ENCODE measurements around the gene CLMN. TPM values are rescaled to one million over a fixed set of nuclear protein-coding genes. Genes with fewer than 3 reads are reported as not detected.

The CLMN gene
- total and polyA plus RNA-seq, 2 of the 13 experiments (the other 11 are each of a cell fraction or from before 2014, with no cell fraction given), result 15.1 to 16.7 TPM

GRCh38 chr14:95361373-95362137, 41.8 kb upstream of the CLMN start (continued):
- TF ChIP-seq, protein P1, sequence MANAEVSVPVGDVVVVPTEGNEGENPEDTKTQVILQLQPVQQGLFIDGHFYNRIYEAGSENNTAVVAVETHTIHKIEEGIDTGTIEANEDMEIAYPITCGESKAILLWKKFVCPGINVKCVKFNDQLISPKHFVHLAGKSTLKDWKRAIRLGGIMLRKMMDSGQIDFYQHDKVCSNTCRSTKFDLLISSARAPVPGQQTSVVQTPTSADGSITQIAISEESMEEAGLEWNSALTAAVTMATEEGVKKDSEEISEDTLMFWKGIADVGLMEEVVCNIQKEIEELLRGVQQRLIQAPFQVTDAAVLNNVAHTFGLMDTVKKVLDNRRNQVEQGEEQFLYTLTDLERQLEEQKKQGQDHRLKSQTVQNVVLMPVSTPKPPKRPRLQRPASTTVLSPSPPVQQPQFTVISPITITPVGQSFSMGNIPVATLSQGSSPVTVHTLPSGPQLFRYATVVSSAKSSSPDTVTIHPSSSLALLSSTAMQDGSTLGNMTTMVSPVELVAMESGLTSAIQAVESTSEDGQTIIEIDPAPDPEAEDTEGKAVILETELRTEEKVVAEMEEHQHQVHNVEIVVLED (CRISPR knock-in tag; IDR thresholded peaks at IDR 0.05; ENCODE audit: borderline replicate concordance), result no peak
- TF ChIP-seq PATZ1 (CRISPR knock-in tag; IDR thresholded peaks at IDR 0.05) (peak; percentile 88), ZNF564 (CRISPR knock-in tag; IDR thresholded peaks at IDR 0.05) (no peak), HBP1 (CRISPR knock-in tag; IDR thresholded peaks at IDR 0.05; ENCODE audit: low read depth) (no peak)

DNA sequence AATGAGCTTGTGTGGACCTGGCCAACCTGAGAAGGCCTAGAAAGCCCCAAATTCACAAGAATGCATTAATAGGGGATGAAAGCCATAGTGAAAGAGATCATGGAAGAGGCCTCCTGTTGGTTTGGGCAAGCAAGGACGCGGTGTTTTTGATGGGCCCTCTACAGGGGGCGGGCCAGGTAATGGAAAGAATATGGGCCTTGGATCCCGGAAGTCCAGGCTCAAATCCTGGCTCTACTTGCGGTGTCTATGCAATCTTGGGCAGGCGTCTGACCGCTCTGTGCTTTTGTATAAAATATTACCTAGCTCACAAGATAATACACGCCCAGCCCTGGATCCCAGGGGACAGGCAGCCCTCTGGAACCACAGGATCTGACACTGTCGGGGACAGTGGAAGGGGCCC, 41.1 kb upstream of the CLMN start:
- FAIRE-seq, result no peak
- TF ChIP-seq NFE2L2 (IDR thresholded peaks at IDR 0.05; ENCODE audit: low read length) (no peak), ELF1 (CRISPR knock-in tag; IDR thresholded peaks at IDR 0.05) (0 out of 2 replicates have a peak, but pooled peaks have one; percentile 13), POLR2A (IDR thresholded peaks at IDR 0.05; ENCODE audit: insufficient read depth in 1 of 2, low read depth in 2 of 2, low read length in 2 of 2) (no peak), TBP (CRISPR knock-in tag; IDR thresholded peaks at IDR 0.05) (no peak), ZFP36L1 (CRISPR knock-in tag; IDR thresholded peaks at IDR 0.05) (no peak), ATF1 (CRISPR knock-in tag; IDR thresholded peaks at IDR 0.05) (no peak)
- DNase-seq (ENCODE audit: low spot score), result no peak
- no peaks in the 10 kb centered on the region for H4K20me1 ChIP-seq (ENCODE audit: insufficient read depth, low read length)
- intact Hi-C loops (cut with micrococcal nuclease; ENCODE audit: unreplicated experiment) (loop anchor here (10.0 kb wide), 1 partner anchor 246 kb away; no protein-coding TSS in a partner anchor), in situ Hi-C loops (cut with HindIII; ENCODE audit: extremely low pct_ligation_motif_present, low pct_unique_long_range_greater_than_20kb) (no loop called here)
- H3K27ac ChIP-seq (ENCODE audit: extremely low read length, insufficient read depth, low read length), result no peak overlapping the region
- H3K4me3 ChIP-seq (replicated peaks in 1 of 3; ENCODE audit: insufficient read depth in 1 of 3, low read depth in 2 of 3, low read length in 3 of 3), result no peak overlapping the region
- POLR2A ChIA-PET, result no interaction called here
- H3K36me3 ChIP-seq (replicated peaks in 1 of 2; ENCODE audit: control insufficient read depth in 1 of 2, insufficient read depth in 2 of 2, low read length in 2 of 2), result no peaks in the 10 kb centered on the region
- no peak overlapping the region for H3K4me2 ChIP-seq (ENCODE audit: low read depth, low read length)
- ATAC-seq, result no peak
- peaks cover 51% of the 10 kb centered on the region for H3K4me1 ChIP-seq (ENCODE audit: insufficient read depth, low read length)
- H3K79me2 ChIP-seq (ENCODE audit: insufficient read depth, low read length), result no peaks in the 10 kb centered on the region
- CTCF ChIA-PET (ENCODE audit: low intra/inter-chr PET ratio, low total read pairs), result interaction anchor here (1.6 kb wide), 1 partner anchor 131 kb away, joined by 4 read pairs; no protein-coding TSS in a partner anchor
- H2AFZ ChIP-seq (ENCODE audit: low read length), result no peak overlapping the region
- H3K9ac ChIP-seq (ENCODE audit: insufficient read depth, low read depth, low read length), result no peak overlapping the region
- no peaks in the 10 kb centered on the region for H3K27me3 ChIP-seq (ENCODE audit: control insufficient read depth in 1 of 2, insufficient read depth in 2 of 2, low read length in 2 of 2)
- BruUV-seq (replicated peaks), result no TSS peak
- 79% methylated on average over 2 of the region's 9 CpGs for WGBS (ENCODE audit: low lambda C conversion rate)
- no peaks in the 10 kb centered on the region for H3K9me3 ChIP-seq (ENCODE audit: low read length)

Data from HepG2 (cell line).